Endothelial cell of umbilical vein (primary cell): ENCODE data around the gene WIPI1. TPM values are rescaled to one million over a fixed set of nuclear protein-coding genes. Genes with fewer than 3 reads are reported as not detected.

Source experiments
- BruUV-seq: library from RNA; stranded (reverse); fragments of 400-500 nt; replicated peaks from 2 replicates; lab custom pipeline; 2021; lab: Mats Ljungman, UMichigan
- CTCF ChIA-PET: fragments of 300-600, 350-600 bp; sonication (Branson Sonifier 250); formaldehyde crosslinking; loops from one replicate; lab custom pipeline; 2021; ENCODE audit warnings: antibody characterized with exemption, inconsistent platforms; lab: Charles Lee
- POLR2A ChIA-PET: fragments of 300-600, 350-600 bp; sonication (Branson Sonifier 250); formaldehyde crosslinking; loops from one replicate; lab custom pipeline; 2021; ENCODE audit warnings: antibody characterized with exemption, inconsistent platforms; lab: Charles Lee
- DNase-seq: peaks from one replicate; pipeline ENCODE4 v3.0.0-alpha.2; 2011; ENCODE audit warnings: low read depth, low spot score
- FAIRE-seq: peaks from 2 replicates; lab custom pipeline; 2011; peaks lifted over from hg19 to GRCh38; lab: Jason Lieb, UNC
- H2AFZ ChIP-seq: 2 replicates; pipeline ENCODE4 v1.6.0; 2012; ENCODE audit warnings: low read depth, low read length, control low read depth, inconsistent platforms
- H3K27ac ChIP-seq: 2 replicates; pipeline ENCODE4 v1.5.1; 2011; ENCODE audit warnings: low read depth, mild to moderate bottlenecking, control low read depth, low read length, moderate library complexity; ENCODE audit not compliant: insufficient read depth
- H3K27me3 ChIP-seq, 2 experiments: 2 replicates each; pipeline versions ENCODE4 v1.6.0 to v1.6.1; 2011; ENCODE audit warnings: low read length in 2 of 2, mixed read lengths in 1 of 2; ENCODE audit not compliant: control insufficient read depth in 2 of 2, insufficient read depth in 2 of 2
- H3K36me3 ChIP-seq, 2 experiments: 2 replicates in 1 of 2; 3 replicates in 1 of 2; pipeline ENCODE4 v1.5.1; 2011; ENCODE audit warnings: low read length in 2 of 2, mild to moderate bottlenecking in 1 of 2, moderate library complexity in 1 of 2; ENCODE audit not compliant: control insufficient read depth in 2 of 2, insufficient read depth in 2 of 2; ENCODE audit errors: extremely low read depth in 1 of 2
- H3K4me1 ChIP-seq: 3 replicates; pipeline ENCODE4 v1.5.1; 2011; ENCODE audit warnings: mild to moderate bottlenecking, low read length; ENCODE audit not compliant: control insufficient read depth, insufficient read depth; ENCODE audit errors: extremely low read depth
- H3K4me2 ChIP-seq: 2 replicates; pipeline ENCODE4 v1.6.1; 2011; ENCODE audit warnings: low read length, control low read depth, mixed read lengths; ENCODE audit not compliant: insufficient read depth
- H3K4me3 ChIP-seq, 3 experiments: fragments of 200-600 bp in 1 of 3; sonication (generic), shearing (Covaris generic) in 1 of 3; replicated peaks in 1 of 3; 2 replicates each; pipeline ENCODE4 v1.5.1; 2011 to 2016; ENCODE audit warnings: control low read depth in 3 of 3, low read length in 3 of 3, mild to moderate bottlenecking in 2 of 3, inconsistent platforms in 1 of 3, low read depth in 1 of 3, moderate library complexity in 1 of 3; ENCODE audit not compliant: insufficient read depth in 1 of 3
- H3K79me2 ChIP-seq: 2 replicates; pipeline ENCODE4 v1.6.0; 2012; ENCODE audit warnings: low read length, inconsistent platforms; ENCODE audit not compliant: control insufficient read depth, insufficient read depth
- H3K9ac ChIP-seq: replicated peaks from 2 replicates; pipeline ENCODE3; 2011; ENCODE audit warnings: low read length, control low read depth; ENCODE audit not compliant: insufficient read depth; ENCODE audit errors: extremely low read depth
- H3K9me1 ChIP-seq: replicated peaks from 3 replicates; pipeline ENCODE4 v1.6.0; 2011; ENCODE audit warnings: mild to moderate bottlenecking, low read length; ENCODE audit not compliant: control insufficient read depth, insufficient read depth; ENCODE audit errors: extremely low read depth
- H3K9me3 ChIP-seq: replicated peaks from 2 replicates; pipeline ENCODE4 v1.5.1; 2012; ENCODE audit warnings: low read length, inconsistent platforms; ENCODE audit not compliant: control insufficient read depth, insufficient read depth
- H4K20me1 ChIP-seq: replicated peaks from 2 replicates; pipeline ENCODE3; 2011; ENCODE audit warnings: mild to moderate bottlenecking, low read length; ENCODE audit not compliant: control insufficient read depth, insufficient read depth; ENCODE audit errors: extremely low read depth
- EZH2 ChIP-seq: IDR thresholded peaks from 2 replicates; pipeline ENCODE4 v1.6.1; 2012; ENCODE audit warnings: borderline replicate concordance, low read depth, mild to moderate bottlenecking, moderate library complexity, low read length, inconsistent platforms; ENCODE audit not compliant: severe bottlenecking
- FOS ChIP-seq: IDR thresholded peaks from 2 replicates; pipeline ENCODE4 v1.6.1; 2011; ENCODE audit warnings: mild to moderate bottlenecking, low read length, moderate library complexity, borderline replicate concordance; ENCODE audit not compliant: insufficient read depth
- GATA2 ChIP-seq: IDR thresholded peaks from 2 replicates; pipeline ENCODE4 v1.7.0; 2011; ENCODE audit warnings: low read depth, mild to moderate bottlenecking, moderate library complexity, mixed read lengths, low read length; ENCODE audit not compliant: insufficient read length, insufficient read depth
- JUN ChIP-seq: IDR thresholded peaks from 2 replicates; pipeline ENCODE4 v1.6.1; 2011; ENCODE audit warnings: borderline replicate concordance, low read depth; ENCODE audit not compliant: insufficient read length, insufficient read depth
- MAX ChIP-seq: IDR thresholded peaks from 2 replicates; pipeline ENCODE4 v1.6.1; 2011; ENCODE audit not compliant: insufficient read depth, insufficient read length
- MYC ChIP-seq: IDR thresholded peaks from one replicate; pipeline ENCODE4 v1.6.1; 2011; ENCODE audit warnings: mild to moderate bottlenecking, low read depth, low read length
- POLR2AphosphoS5 ChIP-seq: IDR thresholded peaks from 2 replicates; pipeline ENCODE4 v1.6.1; 2012; ENCODE audit warnings: low read depth, mild to moderate bottlenecking, control low read depth, low read length, moderate library complexity; ENCODE audit not compliant: insufficient read depth
- dilution Hi-C: fragments of 300-500 bp; cut with MboI; formaldehyde crosslinking; loops from one replicate; pipeline ENCODE4 v1.15.0; 2019; ENCODE audit warnings: low sequenced_read_pairs; ENCODE audit not compliant: extremely low pct_ligation_motif_present
- intact Hi-C: fragments of 100-400 bp; cut with micrococcal nuclease; formaldehyde crosslinking; loops from one replicate; pipeline ENCODE4 v1.10.0; 2022
- polyA plus RNA-seq, 4 experiments: library from polyadenylated mRNA; depleted of rRNA in 3 of 4; stranded (reverse) in 3 of 4; unstranded in 1 of 4; fragments of >200 nt; gene quantifications; 2 replicates each; pipeline versions ENCODE4 v1.2.1 to v1.2.3, GENCODE V29; 2011 to 2012; ENCODE audit warnings: missing spikeins in 1 of 4
- total RNA-seq: library from RNA; stranded (reverse); gene quantifications from 2 replicates; pipeline ENCODE4 v1.2.3, GENCODE V29; 2021
- TF ChIP-seq, protein P1 (sequence below), 2 donors: IDR thresholded peaks; 1 replicate in 1 of 2; 2 replicates in 1 of 2; pipeline ENCODE4 v1.5.1; 2011; ENCODE audit warnings: low read length in 2 of 2, mild to moderate bottlenecking in 2 of 2, moderate library complexity in 2 of 2, control low read depth in 1 of 2, inconsistent platforms in 1 of 2, low read depth in 1 of 2; ENCODE audit not compliant: insufficient read depth in 1 of 2; ENCODE audit errors: extremely low read depth in 1 of 2

WIPI1 gene
- total and polyA plus RNA-seq, 2 donors (not counting 3 experiments of a cell fraction or from before 2014, with no cell fraction given) = 49.9 to 70.3 TPM

DNA sequence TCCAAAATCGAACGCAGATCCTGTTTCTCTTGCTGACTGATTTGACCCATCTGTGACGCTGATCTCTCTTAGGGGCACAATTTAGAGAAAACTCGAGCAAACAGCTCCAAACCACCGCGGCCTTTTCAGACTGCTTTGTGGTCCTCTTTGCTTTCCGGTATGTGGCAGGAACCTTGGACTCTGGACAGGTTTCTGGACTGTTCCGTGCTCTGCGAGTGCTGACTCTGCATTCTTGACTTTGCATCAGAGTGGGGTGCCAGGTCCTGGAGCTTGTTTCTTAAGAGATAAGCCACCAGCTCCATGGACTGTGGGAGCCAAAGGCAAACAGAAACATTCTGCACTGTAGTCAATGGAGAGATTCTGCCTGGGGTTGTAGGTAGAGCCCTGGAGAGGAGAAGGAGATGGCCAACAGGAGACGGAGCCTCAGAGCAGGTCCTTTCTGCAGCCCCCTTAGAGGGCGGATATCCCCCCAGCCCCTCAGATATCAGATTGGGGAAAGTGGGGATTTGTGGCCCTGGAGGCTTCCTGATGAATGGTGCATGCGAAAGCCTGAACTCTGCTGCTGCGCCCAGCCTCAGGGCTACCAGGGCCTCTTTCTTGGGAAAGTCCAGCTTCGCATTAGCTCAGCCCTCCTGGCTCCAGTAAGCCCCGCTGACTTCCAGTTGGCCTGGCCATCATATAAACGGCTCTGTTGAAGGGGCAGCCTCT lies 65.6 kb downstream of the WIPI1 start:
- H4K20me1 ChIP-seq = no peaks in the 10 kb centered on the region
- H3K36me3 ChIP-seq = no peaks in the 10 kb centered on the region
- H3K9ac ChIP-seq = no peak overlapping the region
- intact Hi-C loops = no loop called here
- no peak overlapping the region for H3K27ac ChIP-seq
- no peak for DNase-seq
- no peak overlapping the region for H3K4me3 ChIP-seq
- no peak for FAIRE-seq
- H3K9me3 ChIP-seq = no peaks in the 10 kb centered on the region
- no peak overlapping the region for H3K4me2 ChIP-seq
- TF ChIP-seq, protein P1, sequence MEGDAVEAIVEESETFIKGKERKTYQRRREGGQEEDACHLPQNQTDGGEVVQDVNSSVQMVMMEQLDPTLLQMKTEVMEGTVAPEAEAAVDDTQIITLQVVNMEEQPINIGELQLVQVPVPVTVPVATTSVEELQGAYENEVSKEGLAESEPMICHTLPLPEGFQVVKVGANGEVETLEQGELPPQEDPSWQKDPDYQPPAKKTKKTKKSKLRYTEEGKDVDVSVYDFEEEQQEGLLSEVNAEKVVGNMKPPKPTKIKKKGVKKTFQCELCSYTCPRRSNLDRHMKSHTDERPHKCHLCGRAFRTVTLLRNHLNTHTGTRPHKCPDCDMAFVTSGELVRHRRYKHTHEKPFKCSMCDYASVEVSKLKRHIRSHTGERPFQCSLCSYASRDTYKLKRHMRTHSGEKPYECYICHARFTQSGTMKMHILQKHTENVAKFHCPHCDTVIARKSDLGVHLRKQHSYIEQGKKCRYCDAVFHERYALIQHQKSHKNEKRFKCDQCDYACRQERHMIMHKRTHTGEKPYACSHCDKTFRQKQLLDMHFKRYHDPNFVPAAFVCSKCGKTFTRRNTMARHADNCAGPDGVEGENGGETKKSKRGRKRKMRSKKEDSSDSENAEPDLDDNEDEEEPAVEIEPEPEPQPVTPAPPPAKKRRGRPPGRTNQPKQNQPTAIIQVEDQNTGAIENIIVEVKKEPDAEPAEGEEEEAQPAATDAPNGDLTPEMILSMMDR (IDR thresholded peaks at IDR 0.05; ENCODE audit: extremely low read depth in 1 of 2, insufficient read depth in 1 of 2, low read depth in 1 of 2, low read length in 2 of 2) = no peak
- TF ChIP-seq MAX (no peak), EZH2 (no peak), FOS (no peak), GATA2 (no peak), POLR2AphosphoS5 (no peak), MYC (no peak), JUN (no peak)
- H2AFZ ChIP-seq = no peak overlapping the region
- H3K79me2 ChIP-seq = no peaks in the 10 kb centered on the region
- no peaks in the 10 kb centered on the region for H3K27me3 ChIP-seq
- no peaks in the 10 kb centered on the region for H3K9me1 ChIP-seq
- BruUV-seq = no TSS peak
- ChIA-PET POLR2A (no interaction called here), CTCF (interaction anchor here (0.8 to 1.1 kb wide), 2 partner anchors 7 to 37 kb away, joined by 5 read pairs; no protein-coding TSS in a partner anchor)
- H3K4me1 ChIP-seq = no peaks in the 10 kb centered on the region
- dilution Hi-C loops = no loop called here
